Measurements from ENCODE around the gene GORASP2. TPM values are rescaled to one million over a fixed set of nuclear protein-coding genes. Genes with fewer than 3 reads are reported as not detected.

Gene GORASP2
- polyA plus RNA-seq, 1 donor (not counting 4 experiments of a cell fraction or from before 2014, with no cell fraction given), result 125 TPM

GRCh38 chr2:170887496-170887895 is 41.6 kb upstream of the GORASP2 start:
- Histone ChIP-seq H3K4me3 (ENCODE audit: control insufficient read depth in 2 of 3, extremely low read depth in 1 of 3, insufficient read depth in 2 of 3, low read depth in 1 of 3, low read length in 3 of 3) (no peak overlapping the region), H3K9me1 (ENCODE audit: control insufficient read depth, extremely low read depth, insufficient read depth, low read length) (no peaks in the 10 kb centered on the region), H3K9ac (ENCODE audit: control insufficient read depth, extremely low read depth, insufficient read depth, low read length) (no peak overlapping the region), H4K20me1 (ENCODE audit: control insufficient read depth, extremely low read depth, insufficient read depth, low read length) (no peaks in the 10 kb centered on the region), H2AFZ (ENCODE audit: control insufficient read depth, low read length) (no peak overlapping the region), H3K4me2 (ENCODE audit: control insufficient read depth, extremely low read depth, insufficient read depth, low read depth, low read length) (no peak overlapping the region), H3K4me1 (ENCODE audit: control insufficient read depth, extremely low read depth, insufficient read depth, low read length) (peaks cover 13% of the 10 kb centered on the region), H3K9me3 (ENCODE audit: control insufficient read depth, low read depth, low read length) (no peaks in the 10 kb centered on the region), H3K27me3 (ENCODE audit: control insufficient read depth, extremely low read depth, insufficient read depth, low read length) (no peaks in the 10 kb centered on the region), H3K36me3 (ENCODE audit: control insufficient read depth in 2 of 2, extremely low read depth in 1 of 2, insufficient read depth in 2 of 2, low read length in 2 of 2) (no peaks in the 10 kb centered on the region), H3K79me2 (ENCODE audit: control insufficient read depth, insufficient read depth, low read length) (no peaks in the 10 kb centered on the region), H3K27ac (ENCODE audit: control insufficient read depth, insufficient read depth, low read length) (no peak overlapping the region)
- dilution Hi-C loops (cut with MboI; ENCODE audit: extremely low pct_ligation_motif_present, low sequenced_read_pairs), result no loop called here
- FAIRE-seq, result no peak
- TF ChIP-seq EZH2 (IDR thresholded peaks at IDR 0.05; ENCODE audit: low read length), result no peak
- no peak for TF ChIP-seq CTCF (optimal IDR thresholded peaks at IDR 0.05 in 1 of 3, IDR thresholded peaks at IDR 0.05 in 1 of 3, conservative IDR thresholded peaks at IDR 0.05 in 1 of 3; ENCODE audit: extremely low read depth in 1 of 3, insufficient read depth in 2 of 3, low read length in 3 of 3)
- no peak for DNase-seq (ENCODE audit: low read depth, low spot score)

DNA sequence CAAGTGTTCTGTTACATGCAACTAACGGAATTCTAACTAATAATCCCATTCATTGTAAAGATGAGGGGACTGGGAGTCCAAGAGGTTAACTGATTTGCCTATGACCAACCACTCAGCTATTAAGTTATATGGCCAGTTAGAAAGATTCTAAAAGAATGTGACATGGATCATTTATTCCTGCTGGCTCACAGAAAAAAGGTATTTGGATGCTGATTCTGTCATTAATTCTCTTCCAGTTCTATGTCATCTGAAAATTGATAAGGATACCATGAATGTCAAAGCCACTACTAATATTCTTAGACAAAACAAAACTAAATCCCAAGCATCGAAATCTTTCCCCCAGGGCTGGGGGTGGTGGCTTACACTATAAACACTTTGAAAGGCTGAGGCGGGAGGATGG is 41.2 kb upstream of the GORASP2 start:
- no peak overlapping the region for H2AFZ ChIP-seq (ENCODE audit: control insufficient read depth, low read length)
- dilution Hi-C loops (cut with MboI; ENCODE audit: extremely low pct_ligation_motif_present, low sequenced_read_pairs), result no loop called here
- no peak for DNase-seq (ENCODE audit: low read depth, low spot score)
- no peak for TF ChIP-seq CTCF (optimal IDR thresholded peaks at IDR 0.05 in 1 of 3, IDR thresholded peaks at IDR 0.05 in 1 of 3, conservative IDR thresholded peaks at IDR 0.05 in 1 of 3; ENCODE audit: extremely low read depth in 1 of 3, insufficient read depth in 2 of 3, low read length in 3 of 3)
- TF ChIP-seq EZH2 (IDR thresholded peaks at IDR 0.05; ENCODE audit: low read length), result no peak
- H3K4me1 ChIP-seq (ENCODE audit: control insufficient read depth, extremely low read depth, insufficient read depth, low read length), result peaks cover 13% of the 10 kb centered on the region
- no peaks in the 10 kb centered on the region for H3K9me3 ChIP-seq (ENCODE audit: control insufficient read depth, low read depth, low read length)
- no peak for FAIRE-seq
- no peaks in the 10 kb centered on the region for H4K20me1 ChIP-seq (ENCODE audit: control insufficient read depth, extremely low read depth, insufficient read depth, low read length)
- no peak overlapping the region for H3K9ac ChIP-seq (ENCODE audit: control insufficient read depth, extremely low read depth, insufficient read depth, low read length)
- no peaks in the 10 kb centered on the region for H3K36me3 ChIP-seq (ENCODE audit: control insufficient read depth in 2 of 2, extremely low read depth in 1 of 2, insufficient read depth in 2 of 2, low read length in 2 of 2)
- no peaks in the 10 kb centered on the region for H3K9me1 ChIP-seq (ENCODE audit: control insufficient read depth, extremely low read depth, insufficient read depth, low read length)
- no peak overlapping the region for H3K27ac ChIP-seq (ENCODE audit: control insufficient read depth, insufficient read depth, low read length)
- H3K4me2 ChIP-seq (ENCODE audit: control insufficient read depth, extremely low read depth, insufficient read depth, low read depth, low read length), result no peak overlapping the region
- H3K79me2 ChIP-seq (ENCODE audit: control insufficient read depth, insufficient read depth, low read length), result no peaks in the 10 kb centered on the region
- no peak overlapping the region for H3K4me3 ChIP-seq (ENCODE audit: control insufficient read depth in 2 of 3, extremely low read depth in 1 of 3, insufficient read depth in 2 of 3, low read depth in 1 of 3, low read length in 3 of 3)
- H3K27me3 ChIP-seq (ENCODE audit: control insufficient read depth, extremely low read depth, insufficient read depth, low read length), result no peaks in the 10 kb centered on the region
